Thymus (tissue), 11 donors: ENCODE results near the gene RTN4R. TPM values are rescaled to one million over a fixed set of nuclear protein-coding genes. Genes with fewer than 3 reads are reported as not detected.

Experiments used
- DNase-seq, 9 donors: peaks; one replicate each; pipeline ENCODE4 v3.0.0-alpha.2; 2013; ENCODE audit warnings: low spot score in 9 of 9, low read depth in 6 of 9, missing footprints in 1 of 9
- H3K27ac ChIP-seq, 2 donors: one replicate each; pipeline ENCODE4 v1.5.1; 2013; ENCODE audit warnings: control low read depth in 1 of 2, low read depth in 1 of 2, low read length in 1 of 2, mild to moderate bottlenecking in 1 of 2, moderate library complexity in 1 of 2
- H3K27me3 ChIP-seq, 2 donors: one replicate each; pipeline ENCODE4 v1.5.1; 2013; ENCODE audit warnings: low read length in 1 of 2; ENCODE audit not compliant: control insufficient read depth in 2 of 2, insufficient read depth in 1 of 2
- H3K36me3 ChIP-seq, 2 donors: one replicate each; pipeline ENCODE4 v1.5.1; 2013; ENCODE audit warnings: low read length in 1 of 2, mild to moderate bottlenecking in 1 of 2, moderate library complexity in 1 of 2; ENCODE audit not compliant: control insufficient read depth in 2 of 2, insufficient read depth in 2 of 2
- H3K4me1 ChIP-seq, 2 donors: one replicate each; pipeline ENCODE4 v1.5.1; 2013; ENCODE audit warnings: low read length in 2 of 2; ENCODE audit not compliant: control insufficient read depth in 2 of 2, insufficient read depth in 2 of 2
- H3K4me3 ChIP-seq, 2 donors: one replicate each; pipeline ENCODE4 v1.5.1; 2013; ENCODE audit warnings: low read length in 2 of 2, control low read depth in 1 of 2, mild to moderate bottlenecking in 1 of 2
- H3K9me3 ChIP-seq, 2 donors: one replicate each; pipeline ENCODE4 v1.5.1; 2013; ENCODE audit warnings: low read length in 1 of 2, mild to moderate bottlenecking in 1 of 2; ENCODE audit not compliant: control insufficient read depth in 2 of 2, insufficient read depth in 1 of 2
- WGBS: extraction: QIAGEN DNeasy Blood & Tissue Kit; methylation state at CpG from one replicate; pipeline ENCODE4 v1.1.7; 2013; 5-methylcytosine and 5-hydroxymethylcytosine counted together
- polyA plus RNA-seq: library from polyadenylated mRNA; stranded (reverse); fragments of 200-250 nt; gene quantifications from one replicate; pipeline ENCODE4 v1.2.3, GENCODE V29; 2013
- total RNA-seq: library from RNA; stranded (reverse); fragments of 120-200 nt; gene quantifications from one replicate; pipeline ENCODE4 v1.2.4, GENCODE V29; 2013
- donor health status: healthy.

The RTN4R gene
- total and polyA plus RNA-seq, 2 donors, result 1.5 to 3.2 TPM

DNA sequence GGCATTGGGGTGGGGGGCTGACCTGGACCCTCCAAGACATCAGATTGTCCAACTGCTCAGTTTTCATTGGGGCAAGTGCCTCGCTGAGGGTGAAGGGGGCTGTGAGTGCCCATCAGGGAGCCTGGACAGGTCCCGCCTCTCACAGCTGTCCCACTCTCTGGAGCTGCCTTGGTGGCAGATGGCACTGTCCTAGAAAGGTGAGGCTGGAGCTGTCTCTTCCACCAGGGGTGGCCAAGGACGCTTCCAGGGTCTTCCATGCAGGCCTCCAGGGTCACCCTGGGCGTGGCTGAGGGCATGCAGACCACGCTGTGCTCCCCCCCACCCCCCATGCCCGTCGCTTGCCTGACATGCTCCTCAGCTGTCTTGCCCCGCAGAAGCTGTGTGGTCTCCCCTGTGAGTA is 63.8 kb downstream of the RTN4R start:
- Histone ChIP-seq H3K4me3 (no peak overlapping the region), H3K27me3 (peaks cover 0 to 2% of the 10 kb centered on the region in 2 donors), H3K36me3 (no peaks in the 10 kb centered on the region), H3K27ac (no peak overlapping the region), H3K9me3 (peaks cover 0 to 2% of the 10 kb centered on the region in 2 donors), H3K4me1 (peaks cover 6 to 21% of the 10 kb centered on the region in 2 donors)
- DNase-seq, result no peak
- WGBS, result 94% methylated on average over 8 of the region's 8 CpGs

DNA sequence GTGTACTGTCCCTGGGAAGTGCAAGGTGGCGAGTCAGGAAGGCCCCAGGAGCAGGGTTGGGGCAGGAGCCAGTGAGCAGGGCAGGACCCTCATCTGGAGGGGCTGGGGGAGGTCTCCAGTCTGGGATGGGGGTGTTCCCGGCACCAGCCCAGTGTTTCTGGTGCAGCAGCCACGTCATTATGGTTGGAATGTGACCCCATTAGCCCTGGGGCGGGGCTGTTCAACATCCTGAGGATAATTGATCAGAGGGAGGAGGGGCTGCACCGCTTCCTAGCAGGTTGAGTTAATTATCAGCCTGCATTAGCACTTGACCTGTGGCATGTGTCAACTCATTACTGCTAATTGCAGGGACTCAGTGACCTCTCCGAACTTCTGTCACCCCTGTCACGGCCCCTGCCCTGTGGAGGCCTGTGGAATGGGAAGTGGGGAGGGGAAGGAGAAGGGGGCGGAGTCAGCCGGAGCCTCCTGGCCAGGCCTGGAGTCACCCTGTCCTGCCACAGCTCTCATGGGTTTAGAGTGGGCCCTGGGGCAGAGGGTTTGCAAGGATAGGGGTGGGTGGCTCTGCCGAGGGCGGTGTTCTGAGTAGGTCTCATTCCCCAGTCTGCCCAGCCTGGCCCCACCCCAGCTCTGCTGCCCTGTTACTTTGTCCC is 64.4 kb downstream of the RTN4R start:
- H3K27ac ChIP-seq, result no peak overlapping the region
- H3K4me1 ChIP-seq, result peaks cover 6 to 21% of the 10 kb centered on the region in 2 donors
- no peak for DNase-seq
- peaks cover 0 to 2% of the 10 kb centered on the region in 2 donors for H3K9me3 ChIP-seq
- no peak overlapping the region for H3K4me3 ChIP-seq
- no peaks in the 10 kb centered on the region for H3K36me3 ChIP-seq
- WGBS, result 93% methylated on average over 11 of the region's 11 CpGs
- H3K27me3 ChIP-seq, result peaks cover 0 to 2% of the 10 kb centered on the region in 2 donors

DNA sequence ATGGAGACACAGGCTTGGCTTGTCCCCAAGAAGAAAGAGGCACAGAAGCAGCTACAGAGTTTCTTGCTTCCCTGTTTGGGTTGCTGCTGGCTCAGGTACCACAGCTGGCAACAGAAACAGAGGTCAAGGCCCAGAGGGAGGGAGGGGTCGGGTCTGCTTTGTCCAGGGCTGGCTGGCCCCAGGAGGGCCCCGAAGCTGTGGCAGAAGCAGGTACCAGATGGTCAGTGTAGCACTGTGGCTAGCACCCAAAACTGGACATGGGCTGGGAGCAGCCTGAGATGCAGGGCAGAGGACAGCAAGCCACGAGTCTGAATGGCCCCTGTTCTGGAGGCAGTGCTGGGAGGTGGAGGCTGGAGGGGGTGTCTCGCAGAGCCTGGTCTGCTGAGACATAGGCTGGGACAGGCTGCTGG is 65.0 kb downstream of the RTN4R start:
- DNase-seq, result no peak
- H3K9me3 ChIP-seq, result peaks cover 0 to 2% of the 10 kb centered on the region in 2 donors
- H3K36me3 ChIP-seq, result no peaks in the 10 kb centered on the region
- H3K4me1 ChIP-seq, result peaks cover 6 to 21% of the 10 kb centered on the region in 2 donors
- H3K4me3 ChIP-seq, result no peak overlapping the region
- H3K27ac ChIP-seq, result no peak overlapping the region
- H3K27me3 ChIP-seq, result peaks cover 0 to 2% of the 10 kb centered on the region in 2 donors
- WGBS, result 93% methylated on average over 4 of the region's 4 CpGs

DNA sequence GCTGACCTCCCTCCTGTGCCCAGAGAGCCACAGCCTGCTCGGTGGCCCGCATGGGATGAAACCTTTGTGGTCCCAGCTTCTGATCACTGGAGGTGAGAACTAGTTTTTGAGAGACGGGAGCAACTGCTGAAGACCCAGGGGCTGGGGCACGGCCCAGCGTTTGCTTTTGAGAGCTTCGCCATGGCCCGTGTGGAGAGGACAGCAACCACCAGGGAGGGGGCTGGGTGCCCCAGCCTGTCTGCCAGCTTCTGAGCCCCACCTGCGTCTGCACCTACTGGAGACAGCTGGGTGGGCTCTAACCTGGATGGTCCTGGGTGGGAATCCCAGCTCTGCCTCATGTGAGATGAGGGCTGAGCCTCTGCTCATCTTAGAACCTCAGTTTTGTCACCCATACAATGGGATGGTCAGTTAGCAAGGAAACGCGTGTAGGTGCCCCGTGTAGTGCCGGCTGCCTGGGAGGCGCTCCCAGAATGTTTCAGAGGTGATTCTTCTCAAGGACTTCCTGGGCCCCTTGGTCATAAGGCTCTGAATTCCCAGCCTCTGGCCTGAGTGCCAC is 66.2 kb downstream of the RTN4R start:
- WGBS, result 92% methylated on average over 13 of the region's 13 CpGs
- DNase-seq, result no peak
- Histone ChIP-seq H3K4me1 (peaks cover 3 to 12% of the 10 kb centered on the region in 2 donors), H3K36me3 (no peaks in the 10 kb centered on the region), H3K9me3 (peaks cover 0 to 2% of the 10 kb centered on the region in 2 donors), H3K27ac (no peak overlapping the region), H3K27me3 (peaks cover 0 to 2% of the 10 kb centered on the region in 2 donors), H3K4me3 (no peak overlapping the region)

DNA sequence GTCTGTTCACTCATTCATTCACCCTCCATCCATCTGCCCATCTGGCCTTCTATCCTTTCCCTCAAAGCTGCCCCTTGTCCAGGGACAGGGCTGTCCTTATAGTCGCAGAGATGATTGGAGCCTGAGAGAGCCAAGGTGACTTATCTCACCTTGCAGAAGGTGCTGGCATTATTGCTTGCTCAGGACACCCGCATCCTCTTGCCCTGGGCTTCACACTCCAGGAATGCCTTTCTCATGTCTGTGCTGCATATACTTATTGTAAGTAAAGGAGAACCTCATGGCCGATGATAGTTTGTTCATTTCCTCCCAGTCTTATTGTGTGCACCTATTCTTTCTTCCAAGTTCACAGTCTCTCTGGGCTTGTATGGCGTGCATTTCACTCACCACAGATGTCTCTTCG is 68.2 kb downstream of the RTN4R start:
- H3K4me1 ChIP-seq, result no peaks in the 10 kb centered on the region
- 99% methylated on average over 5 of the region's 5 CpGs for WGBS
- no peak for DNase-seq
- H3K27ac ChIP-seq, result no peak overlapping the region
- H3K4me3 ChIP-seq, result no peak overlapping the region
- H3K9me3 ChIP-seq, result no peaks in the 10 kb centered on the region
- H3K27me3 ChIP-seq, result peaks cover 0 to 2% of the 10 kb centered on the region in 2 donors
- H3K36me3 ChIP-seq, result no peaks in the 10 kb centered on the region

DNA sequence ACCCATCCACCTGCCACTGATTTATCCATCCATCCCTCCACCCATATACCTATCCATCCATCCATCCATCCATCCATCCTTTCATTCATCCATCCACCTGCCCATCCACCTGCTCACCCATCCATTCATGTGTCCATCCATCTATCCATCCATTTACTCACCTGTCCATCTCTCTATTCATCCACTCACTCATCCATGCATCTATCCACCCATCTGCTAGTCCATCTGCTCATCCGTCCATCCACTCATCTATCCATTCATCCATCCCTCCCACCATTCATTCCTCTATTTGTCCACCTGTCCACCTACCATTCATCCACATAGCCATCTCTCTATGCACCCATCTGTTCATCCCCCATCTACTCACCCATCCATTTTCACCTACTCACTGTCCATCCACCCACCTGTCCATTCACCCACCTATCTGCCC is 68.7 kb downstream of the RTN4R start:
- no peaks in the 10 kb centered on the region for H3K36me3 ChIP-seq
- H3K27me3 ChIP-seq, result peaks cover 0 to 2% of the 10 kb centered on the region in 2 donors
- no peaks in the 10 kb centered on the region for H3K4me1 ChIP-seq
- H3K9me3 ChIP-seq, result no peaks in the 10 kb centered on the region
- H3K27ac ChIP-seq, result no peak overlapping the region
- 96% methylated on average over 1 of the region's 1 CpG for WGBS
- no peak for DNase-seq
- H3K4me3 ChIP-seq, result no peak overlapping the region

DNA sequence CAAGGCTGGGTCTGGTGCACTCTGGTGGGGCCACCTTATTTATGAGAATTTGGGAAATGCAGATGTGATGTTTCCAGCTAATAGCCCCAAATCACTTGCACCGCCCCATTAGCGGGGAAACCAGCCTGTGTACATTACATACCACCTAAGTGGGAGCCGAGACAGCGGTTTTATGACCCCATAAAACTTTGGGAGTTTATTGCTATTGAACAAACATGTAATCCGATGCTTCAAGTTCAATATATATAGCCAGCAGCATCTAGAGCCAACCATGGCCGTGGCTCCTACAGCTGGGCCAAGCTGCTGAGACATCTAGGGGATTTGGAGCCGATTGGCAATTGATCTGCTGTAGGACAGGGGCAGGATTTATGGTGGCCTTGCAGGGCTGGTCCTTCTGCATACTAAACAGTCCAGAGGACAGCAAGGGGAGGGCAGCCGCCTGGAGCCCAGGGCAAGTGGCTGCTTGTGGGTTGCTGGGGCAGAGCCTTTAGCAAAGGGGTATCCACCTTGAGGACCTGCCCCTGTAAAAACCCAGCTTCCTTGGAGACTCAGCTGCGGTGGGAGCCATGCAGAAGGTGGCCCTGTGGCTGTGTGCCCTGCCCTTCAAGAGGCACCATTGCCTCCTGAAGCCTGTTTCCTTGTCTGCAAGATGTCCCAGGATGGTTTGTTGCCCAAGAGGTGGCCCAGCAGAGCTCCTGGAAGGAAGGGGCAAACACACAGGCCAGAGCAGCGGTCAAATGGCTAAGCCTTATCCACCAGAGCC is 69.4 kb downstream of the RTN4R start:
- H3K4me1 ChIP-seq, result no peaks in the 10 kb centered on the region

DNA sequence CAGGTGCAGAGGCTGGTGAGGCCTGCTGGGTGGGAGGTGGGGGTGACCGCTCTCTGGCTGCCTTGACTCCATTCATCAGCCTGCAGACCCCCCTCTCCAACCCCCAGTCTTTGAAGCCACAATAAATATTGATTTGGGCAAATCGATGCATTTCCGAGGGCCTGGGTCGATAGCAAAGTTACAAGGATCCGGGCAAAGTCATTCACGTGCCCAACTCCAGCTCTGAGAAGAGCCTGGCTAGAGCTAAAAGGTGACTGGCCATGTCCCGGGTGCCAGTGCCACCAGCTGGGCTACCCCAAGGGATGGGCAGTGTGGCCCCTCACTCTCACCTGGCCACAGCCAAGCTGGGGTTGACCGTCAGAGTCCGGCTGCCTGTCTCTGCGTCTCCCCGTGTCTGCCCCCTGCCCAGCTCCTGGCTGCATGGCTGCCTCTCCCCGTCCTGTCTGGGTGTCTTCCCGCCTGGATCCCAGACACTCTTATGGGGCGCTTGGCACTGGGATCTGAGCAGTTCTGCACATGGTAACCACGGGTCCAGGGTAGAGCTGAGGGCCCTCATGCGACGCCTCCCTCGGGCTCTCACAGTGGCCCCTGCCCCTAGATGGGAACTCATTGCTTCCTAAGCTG is 70.6 kb downstream of the RTN4R start:
- Histone ChIP-seq H3K27me3 (peaks cover 0 to 2% of the 10 kb centered on the region in 2 donors), H3K27ac (no peak overlapping the region), H3K9me3 (no peaks in the 10 kb centered on the region), H3K4me3 (no peak overlapping the region), H3K36me3 (no peaks in the 10 kb centered on the region), H3K4me1 (no peaks in the 10 kb centered on the region)
- WGBS, result 91% methylated on average over 18 of the region's 18 CpGs
- no peak for DNase-seq

More for the DNA sequence above, 69.4 kb downstream of the RTN4R start:
- no peaks in the 10 kb centered on the region for H3K9me3 ChIP-seq
- no peak overlapping the region for H3K4me3 ChIP-seq
- 95% methylated on average over 10 of the region's 10 CpGs for WGBS
- H3K36me3 ChIP-seq, result no peaks in the 10 kb centered on the region
- H3K27me3 ChIP-seq, result peaks cover 0 to 2% of the 10 kb centered on the region in 2 donors
- H3K27ac ChIP-seq, result no peak overlapping the region
- DNase-seq, result no peak
